Measurements from ENCODE around the gene ELFN1. TPM values are rescaled to one million over a fixed set of nuclear protein-coding genes. Genes with fewer than 3 reads are reported as not detected.

ELFN1 gene
- total and polyA plus RNA-seq, 8 donors: 0.20 to 0.94 (median 0.73) TPM

DNA sequence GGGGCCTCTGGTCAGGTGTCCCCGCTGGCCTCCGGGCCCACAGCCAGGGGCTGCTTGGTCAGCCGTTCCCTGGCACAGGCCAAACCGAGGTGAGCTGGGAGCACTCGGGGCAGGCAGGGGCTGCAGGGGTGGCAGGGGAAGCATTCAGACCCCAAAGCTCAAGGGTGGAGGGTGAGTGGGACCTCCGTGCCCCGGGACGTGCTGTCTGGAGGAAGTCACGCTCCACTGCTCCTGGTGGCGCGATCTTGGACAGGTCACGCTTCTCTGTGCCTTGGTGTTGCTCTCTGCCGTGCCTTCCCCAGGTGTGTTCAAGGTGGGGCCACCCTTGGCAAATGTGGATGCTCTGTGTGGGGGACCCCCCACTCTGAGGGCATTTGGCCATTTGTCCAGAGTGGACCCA lies 24.6 kb upstream of the ELFN1 start:
- peaks cover 0 to 7% (median 0%) of the 10 kb centered on the region in 4 donors for H3K27me3 ChIP-seq
- 75 to 77% methylated on average over 13 of the region's 13 CpGs for WGBS, 2 donors
- no peaks in the 10 kb centered on the region for H3K9me3 ChIP-seq
- H3K4me1 ChIP-seq: peaks cover 0 to 7% (median 3%) of the 10 kb centered on the region in 3 donors
- DNase-seq (peak in 1 of 6 donors; percentile 47), FAIRE-seq (no peak), ATAC-seq (no peak)
- intact Hi-C loops (cut with DNase I): no loop called here
- H3K36me3 ChIP-seq: no peaks in the 10 kb centered on the region
- no peak overlapping the region for H3K4me3 ChIP-seq
- no peak overlapping the region for H3K27ac ChIP-seq
- TF ChIP-seq, protein P1, sequence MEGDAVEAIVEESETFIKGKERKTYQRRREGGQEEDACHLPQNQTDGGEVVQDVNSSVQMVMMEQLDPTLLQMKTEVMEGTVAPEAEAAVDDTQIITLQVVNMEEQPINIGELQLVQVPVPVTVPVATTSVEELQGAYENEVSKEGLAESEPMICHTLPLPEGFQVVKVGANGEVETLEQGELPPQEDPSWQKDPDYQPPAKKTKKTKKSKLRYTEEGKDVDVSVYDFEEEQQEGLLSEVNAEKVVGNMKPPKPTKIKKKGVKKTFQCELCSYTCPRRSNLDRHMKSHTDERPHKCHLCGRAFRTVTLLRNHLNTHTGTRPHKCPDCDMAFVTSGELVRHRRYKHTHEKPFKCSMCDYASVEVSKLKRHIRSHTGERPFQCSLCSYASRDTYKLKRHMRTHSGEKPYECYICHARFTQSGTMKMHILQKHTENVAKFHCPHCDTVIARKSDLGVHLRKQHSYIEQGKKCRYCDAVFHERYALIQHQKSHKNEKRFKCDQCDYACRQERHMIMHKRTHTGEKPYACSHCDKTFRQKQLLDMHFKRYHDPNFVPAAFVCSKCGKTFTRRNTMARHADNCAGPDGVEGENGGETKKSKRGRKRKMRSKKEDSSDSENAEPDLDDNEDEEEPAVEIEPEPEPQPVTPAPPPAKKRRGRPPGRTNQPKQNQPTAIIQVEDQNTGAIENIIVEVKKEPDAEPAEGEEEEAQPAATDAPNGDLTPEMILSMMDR (IDR thresholded peaks at IDR 0.05): no peak

DNA sequence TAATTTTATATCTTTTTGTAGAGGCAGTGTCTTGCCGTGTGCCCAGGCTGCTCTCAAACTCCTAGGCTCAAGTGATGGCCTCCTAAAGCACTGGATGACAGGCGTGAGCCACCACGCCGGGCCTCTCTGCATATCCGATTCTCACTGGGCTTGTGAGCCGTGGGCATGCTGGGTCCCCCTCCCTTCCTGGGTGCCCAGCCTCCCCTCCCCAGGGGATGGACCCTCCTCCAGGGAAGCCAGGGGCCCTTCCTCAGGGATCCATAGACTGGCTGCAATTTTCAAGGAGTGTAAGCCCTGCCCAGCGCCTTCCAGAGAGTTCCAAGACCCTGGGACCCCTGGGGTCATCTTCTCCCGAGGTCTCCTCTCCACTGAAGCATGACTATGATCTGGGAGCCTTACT lies 23.7 kb upstream of the ELFN1 start:
- WGBS, 2 donors: 66 to 76% methylated on average over 8 of the region's 8 CpGs
- Histone ChIP-seq H3K4me3 (no peak overlapping the region), H3K4me1 (peaks cover 0 to 7% (median 3%) of the 10 kb centered on the region in 3 donors), H3K9me3 (no peaks in the 10 kb centered on the region), H3K27me3 (peaks cover 0 to 7% (median 0%) of the 10 kb centered on the region in 4 donors), H3K27ac (no peak overlapping the region), H3K36me3 (no peaks in the 10 kb centered on the region)
- TF ChIP-seq, protein P1 (IDR thresholded peaks at IDR 0.05): no peak
- FAIRE-seq (no peak), DNase-seq (no peak), ATAC-seq (no peak)
- intact Hi-C loops (cut with DNase I): no loop called here

DNA sequence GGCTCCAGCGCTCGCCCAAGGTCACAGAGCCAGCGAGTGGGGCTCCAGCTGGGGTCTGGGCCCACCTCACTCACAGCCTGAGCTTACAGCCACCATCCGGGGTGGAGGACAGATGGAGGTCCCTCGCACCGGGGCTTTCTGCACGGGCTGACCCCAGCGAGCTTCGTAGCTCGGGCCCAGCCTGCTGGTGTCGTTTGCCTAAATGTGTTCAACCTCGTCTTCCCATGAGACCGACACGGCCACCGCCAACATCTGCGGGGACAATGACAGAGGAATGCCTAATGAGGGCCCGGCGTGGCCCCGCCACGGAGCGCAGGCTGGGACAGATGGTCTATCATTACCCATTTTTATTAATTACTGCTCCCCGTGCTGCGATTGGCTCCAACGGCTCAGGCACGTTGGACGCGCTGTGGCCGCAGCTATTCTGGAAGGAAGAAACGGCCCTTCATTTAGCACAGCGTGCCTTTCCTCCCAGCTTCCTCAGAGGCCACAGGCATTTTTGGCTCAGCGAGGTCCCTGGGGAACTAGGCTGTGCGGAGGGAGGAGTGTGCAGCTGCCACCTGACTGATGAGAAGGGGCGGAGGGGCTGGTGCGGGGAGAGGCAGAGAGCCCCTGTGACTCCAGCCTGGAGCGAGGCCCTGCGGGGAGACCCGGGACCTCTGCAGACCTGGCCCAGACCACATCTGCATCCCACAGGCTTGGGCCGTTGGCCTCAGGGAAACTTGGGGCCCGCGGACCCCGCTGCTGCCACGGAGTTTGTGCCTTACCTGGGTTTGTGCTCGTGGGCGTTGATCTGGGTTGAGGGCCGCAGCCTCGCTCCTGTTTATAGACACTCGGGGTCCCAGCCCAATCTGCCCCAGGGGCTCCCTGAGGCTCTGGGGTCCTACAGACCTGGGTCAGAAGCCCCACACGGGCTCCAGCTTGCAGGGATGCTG lies 22.9 kb upstream of the ELFN1 start:
- no peak overlapping the region for H3K27ac ChIP-seq
- 60 to 66% methylated on average over 48 of the region's 48 CpGs for WGBS, 2 donors
- H3K4me3 ChIP-seq: no peak overlapping the region
- H3K4me1 ChIP-seq: peaks cover 0 to 7% (median 3%) of the 10 kb centered on the region in 3 donors
- TF ChIP-seq, protein P1 (IDR thresholded peaks at IDR 0.05): no peak
- no peaks in the 10 kb centered on the region for H3K36me3 ChIP-seq
- intact Hi-C loops (cut with DNase I): no loop called here
- FAIRE-seq: no peak
- H3K9me3 ChIP-seq: no peaks in the 10 kb centered on the region
- peaks cover 0 to 7% (median 0%) of the 10 kb centered on the region in 4 donors for H3K27me3 ChIP-seq
- peak in 2 of 4 donors; percentile 28 to 38 for ATAC-seq
- peak in 1 of 6 donors; percentile 67 for DNase-seq

DNA sequence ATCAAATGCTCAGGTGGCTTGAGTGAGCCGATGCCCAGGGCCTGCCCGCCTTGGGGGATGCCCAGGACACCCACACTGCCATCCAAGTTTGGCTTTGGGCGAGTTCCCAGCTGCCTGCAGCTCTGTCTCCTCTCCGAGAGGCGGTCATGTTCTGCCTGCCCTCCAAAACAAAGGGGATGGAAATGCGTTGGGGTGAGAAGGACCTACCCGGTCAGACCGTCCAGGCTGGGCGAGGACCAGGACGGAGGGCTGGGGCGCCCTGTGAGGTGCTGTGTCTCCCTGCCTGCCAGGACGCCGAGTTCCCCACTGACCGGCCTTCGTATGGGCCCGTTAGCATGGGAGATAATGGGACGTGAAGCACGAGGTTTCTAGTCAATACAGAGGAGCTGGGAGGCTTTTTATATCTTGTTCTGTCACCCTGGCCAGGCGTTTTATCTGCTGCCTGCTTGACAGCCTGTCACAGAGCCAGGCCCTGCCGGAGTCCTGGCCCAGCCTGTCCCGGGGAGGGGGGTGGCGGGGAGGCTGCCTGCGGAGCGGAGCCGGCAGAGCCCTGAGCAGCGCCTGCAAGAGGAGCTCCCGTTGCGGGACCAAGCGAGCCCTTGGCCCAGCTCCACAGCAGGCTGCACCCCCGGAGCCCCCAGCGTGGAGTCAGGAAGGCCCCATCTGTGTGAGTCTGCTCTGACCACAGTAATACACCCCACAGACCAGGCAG lies 22.0 kb upstream of the ELFN1 start:
- Histone ChIP-seq H3K4me3 (no peak overlapping the region), H3K9me3 (no peaks in the 10 kb centered on the region), H3K27ac (no peak overlapping the region), H3K4me1 (peaks cover 0 to 7% (median 3%) of the 10 kb centered on the region in 3 donors), H3K36me3 (no peaks in the 10 kb centered on the region), H3K27me3 (peaks cover 0 to 7% (median 0%) of the 10 kb centered on the region in 4 donors)
- TF ChIP-seq, protein P1 (IDR thresholded peaks at IDR 0.05): no peak
- ATAC-seq (peak; percentile 79 to 92 (median 82)), FAIRE-seq (no peak), DNase-seq (peak in 4 of 6 donors; percentile 35 to 83 (median 73))
- intact Hi-C loops (cut with DNase I): no loop called here
- WGBS, 2 donors: 21 to 22% methylated on average over 31 of the region's 31 CpGs
